Measurements from ENCODE around the gene HBG1. TPM values are rescaled to one million over a fixed set of nuclear protein-coding genes. Genes with fewer than 3 reads are reported as not detected.
"Not testable (repeated sequence)": the region's sequence is repeated elsewhere in the genome, so short reads cannot be mapped to it uniquely, and the experiment has no call there.

Gene HBG1
- total RNA-seq, 4 donors from 2014 or later = not detected

GRCh38 chr11:5266609-5267008 is 17.0 kb upstream of the HBG1 start:
- DNase-seq (ENCODE audit: low spot score) (no peak), ATAC-seq (ENCODE audit: low FRiP score) (no peak)
- TF ChIP-seq, protein P1, sequence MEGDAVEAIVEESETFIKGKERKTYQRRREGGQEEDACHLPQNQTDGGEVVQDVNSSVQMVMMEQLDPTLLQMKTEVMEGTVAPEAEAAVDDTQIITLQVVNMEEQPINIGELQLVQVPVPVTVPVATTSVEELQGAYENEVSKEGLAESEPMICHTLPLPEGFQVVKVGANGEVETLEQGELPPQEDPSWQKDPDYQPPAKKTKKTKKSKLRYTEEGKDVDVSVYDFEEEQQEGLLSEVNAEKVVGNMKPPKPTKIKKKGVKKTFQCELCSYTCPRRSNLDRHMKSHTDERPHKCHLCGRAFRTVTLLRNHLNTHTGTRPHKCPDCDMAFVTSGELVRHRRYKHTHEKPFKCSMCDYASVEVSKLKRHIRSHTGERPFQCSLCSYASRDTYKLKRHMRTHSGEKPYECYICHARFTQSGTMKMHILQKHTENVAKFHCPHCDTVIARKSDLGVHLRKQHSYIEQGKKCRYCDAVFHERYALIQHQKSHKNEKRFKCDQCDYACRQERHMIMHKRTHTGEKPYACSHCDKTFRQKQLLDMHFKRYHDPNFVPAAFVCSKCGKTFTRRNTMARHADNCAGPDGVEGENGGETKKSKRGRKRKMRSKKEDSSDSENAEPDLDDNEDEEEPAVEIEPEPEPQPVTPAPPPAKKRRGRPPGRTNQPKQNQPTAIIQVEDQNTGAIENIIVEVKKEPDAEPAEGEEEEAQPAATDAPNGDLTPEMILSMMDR (IDR thresholded peaks at IDR 0.05) = no peak

DNA sequence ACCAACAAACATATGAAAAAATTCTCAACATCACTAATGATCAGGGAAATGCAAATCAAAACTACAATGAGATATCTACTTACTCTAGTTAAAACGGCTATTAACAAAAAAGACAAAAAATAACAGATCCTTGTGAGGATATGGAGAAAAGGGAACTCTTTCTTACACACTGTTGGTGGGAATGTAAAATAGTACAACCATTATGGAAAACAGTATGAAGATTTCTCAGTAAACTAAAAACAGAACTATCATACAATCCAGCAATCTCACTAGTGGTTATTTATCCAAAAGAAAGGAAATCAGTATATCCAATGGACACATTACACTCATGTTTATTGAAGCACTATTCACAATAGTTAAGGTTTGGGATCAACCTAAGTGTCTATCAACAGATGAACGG is 16.2 kb upstream of the HBG1 start:
- no peak for DNase-seq (ENCODE audit: low spot score)
- no peak for ATAC-seq (ENCODE audit: low FRiP score)
- TF ChIP-seq, protein P1 (IDR thresholded peaks at IDR 0.05) = no peak

- DNase-seq (ENCODE audit: low spot score) = no peak
- TF ChIP-seq, protein P1 (IDR thresholded peaks at IDR 0.05) = no peak
- ATAC-seq (ENCODE audit: low FRiP score) = no peak
These were observed 9.0 kb upstream of the HBG1 start for GRCh38 chr11:5258543-5259262.

GRCh38 chr11:5257296-5257695 is 7.6 kb upstream of the HBG1 start:
- TF ChIP-seq, protein P1 (IDR thresholded peaks at IDR 0.05) = no peak
- DNase-seq (ENCODE audit: low spot score) (no peak), ATAC-seq (ENCODE audit: low FRiP score) (no peak)

GRCh38 chr11:5254646-5255413 is 5.2 kb upstream of the HBG1 start, which contains the start of gene HBG2:
Gene HBG2, minus strand, starts transcription at chr11:5254781. Its CDS starts 53 bp downstream, at chr11:5254728.
- not testable (repeated sequence) for DNase-seq (ENCODE audit: low spot score); ATAC-seq (ENCODE audit: low FRiP score)

- DNase-seq (ENCODE audit: low spot score); ATAC-seq (ENCODE audit: low FRiP score): not testable (repeated sequence)
These were observed 4.4 kb upstream of the HBG1 start for GRCh38 chr11:5254023-5254422.

- not testable (repeated sequence) for ATAC-seq (ENCODE audit: low FRiP score); DNase-seq (ENCODE audit: low spot score)
These were observed 3.8 kb upstream of the HBG1 start for GRCh38 chr11:5253440-5253839.

DNA sequence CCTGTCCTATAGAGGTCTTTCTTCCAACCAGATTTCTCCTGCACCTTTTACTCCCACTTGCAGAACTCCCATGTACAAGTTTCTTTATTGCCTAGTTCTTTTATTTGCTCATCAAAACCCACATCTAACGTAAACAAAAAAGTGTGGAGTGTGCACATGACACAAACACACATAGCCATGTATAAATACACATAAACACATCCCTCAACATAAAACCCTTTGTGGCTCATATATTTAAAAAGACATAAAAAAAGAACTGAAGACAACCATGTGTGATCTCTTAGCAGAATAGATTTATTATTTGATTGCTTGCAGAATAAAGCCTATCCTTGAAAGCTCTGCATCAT is 3.2 kb upstream of the HBG1 start:
- TF ChIP-seq, protein P1 (IDR thresholded peaks at IDR 0.05) = no peak
- ATAC-seq (ENCODE audit: low FRiP score) (no peak), DNase-seq (ENCODE audit: low spot score) (no peak)

Data from omental fat pad (tissue), 4 donors.